Measurements from ENCODE around the gene PRORP.
"Not testable (repeated sequence)": the region's sequence is repeated elsewhere in the genome, so short reads cannot be mapped to it uniquely, and the experiment has no call there.

- not testable (repeated sequence) for TF ChIP-seq EZH2 (IDR thresholded peaks at IDR 0.05; ENCODE audit: low read depth, unreplicated experiment); NANOG (IDR thresholded peaks at IDR 0.05; ENCODE audit: borderline replicate concordance); REST (IDR thresholded peaks at IDR 0.05; ENCODE audit: unreplicated experiment)
These were observed 30.2 kb downstream of the PRORP start for GRCh38 chr14:35152531-35152930.
